Measurements from ENCODE around the gene C4BPA. TPM values are rescaled to one million over a fixed set of nuclear protein-coding genes. Genes with fewer than 3 reads are reported as not detected.

C4BPA gene
- total and polyA plus RNA-seq, 2 donors = 0.91 to 0.95 TPM

Small RNA genes within 50 kb of the gene (small RNA-seq; reads per million reads assigned to genes)
- not detected for gene AL445493.1

Other genes with a start within 250 kb of the C4BPA start
- gene IL20, start 238.6 kb upstream of the C4BPA start, total RNA-seq = not detected
- gene IL20, start 238.6 kb upstream of the C4BPA start, polyA plus RNA-seq = not detected
- not detected for gene IL24, start 206.8 kb upstream of the C4BPA start, total RNA-seq
- gene IL24, start 206.8 kb upstream of the C4BPA start, polyA plus RNA-seq = 0.06 TPM
- gene FCMR, start 182.3 kb upstream of the C4BPA start, total RNA-seq = 0.95 TPM
- 6.1 TPM for gene FCMR, start 182.3 kb upstream of the C4BPA start, polyA plus RNA-seq
- 27.5 TPM for gene PIGR, start 157.8 kb upstream of the C4BPA start, total RNA-seq
- gene PIGR, start 157.8 kb upstream of the C4BPA start, polyA plus RNA-seq = 2.3 TPM
- not detected for gene FCAMR, start 133.8 kb upstream of the C4BPA start, total RNA-seq
- not detected for gene FCAMR, start 133.8 kb upstream of the C4BPA start, polyA plus RNA-seq
- gene C1orf116, start 71.5 kb upstream of the C4BPA start, total RNA-seq = 6.2 TPM
- 2.7 TPM for gene C1orf116, start 71.5 kb upstream of the C4BPA start, polyA plus RNA-seq
- 18.1 TPM for gene YOD1, start 53.0 kb upstream of the C4BPA start, total RNA-seq
- 2.8 TPM for gene YOD1, start 53.0 kb upstream of the C4BPA start, polyA plus RNA-seq
- gene PFKFB2, start 51.0 kb upstream of the C4BPA start, total RNA-seq = 9.3 TPM
- 3.4 TPM for gene PFKFB2, start 51.0 kb upstream of the C4BPA start, polyA plus RNA-seq
- gene C4BPB, start 15.4 kb upstream of the C4BPA start, total RNA-seq = 1.6 TPM
- 0.46 TPM for gene C4BPB, start 15.4 kb upstream of the C4BPA start, polyA plus RNA-seq
- gene CD55, start 217.4 kb downstream of the C4BPA start, total RNA-seq = 108 TPM
- gene CD55, start 217.4 kb downstream of the C4BPA start, polyA plus RNA-seq = 83.1 TPM